Femur (tissue), 1 donor: Measurements from ENCODE around the gene PSPH.

ENCODE experiments used
- DNase-seq: peaks from one replicate; pipeline ENCODE4 v3.0.0-alpha.2; 2017

The PSPH gene

GRCh38 chr7:55996856-55997500 is 54.3 kb downstream of the PSPH start:
- DNase-seq, result no peak

DNA sequence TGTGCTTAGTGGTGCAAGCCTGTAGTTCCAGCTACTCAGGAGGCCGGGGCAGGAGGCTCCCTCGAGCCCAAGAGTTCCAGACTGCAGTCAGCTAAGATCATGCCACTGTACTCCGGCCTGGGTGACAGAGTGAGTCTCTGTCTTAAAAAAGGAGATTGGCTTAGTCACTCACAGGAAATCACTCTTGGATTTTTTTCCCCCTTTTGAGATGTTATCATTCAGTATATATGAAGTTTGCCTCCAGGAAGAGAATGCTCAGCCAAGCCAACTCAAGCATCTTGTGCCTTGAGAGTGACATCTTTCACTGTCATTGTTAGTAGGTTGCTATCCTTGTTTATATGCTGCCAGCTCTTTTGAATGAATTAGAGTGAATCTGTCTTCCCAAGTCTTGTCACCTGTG is 58.9 kb downstream of the PSPH start:
- no peak for DNase-seq

- no peak for DNase-seq
Measured at GRCh38 chr7:55983537-55983936, 67.7 kb downstream of the PSPH start.

- DNase-seq, result no peak
Measured at GRCh38 chr7:55980266-55980665, 71.0 kb downstream of the PSPH start.

- peak; percentile 28 for DNase-seq
Measured at GRCh38 chr7:55977831-55978230, 73.4 kb downstream of the PSPH start.

GRCh38 chr7:55975988-55976633 is 75.1 kb downstream of the PSPH start:
- DNase-seq, result no peak

GRCh38 chr7:55973747-55974250 is 77.4 kb downstream of the PSPH start:
- DNase-seq, result no peak

DNA sequence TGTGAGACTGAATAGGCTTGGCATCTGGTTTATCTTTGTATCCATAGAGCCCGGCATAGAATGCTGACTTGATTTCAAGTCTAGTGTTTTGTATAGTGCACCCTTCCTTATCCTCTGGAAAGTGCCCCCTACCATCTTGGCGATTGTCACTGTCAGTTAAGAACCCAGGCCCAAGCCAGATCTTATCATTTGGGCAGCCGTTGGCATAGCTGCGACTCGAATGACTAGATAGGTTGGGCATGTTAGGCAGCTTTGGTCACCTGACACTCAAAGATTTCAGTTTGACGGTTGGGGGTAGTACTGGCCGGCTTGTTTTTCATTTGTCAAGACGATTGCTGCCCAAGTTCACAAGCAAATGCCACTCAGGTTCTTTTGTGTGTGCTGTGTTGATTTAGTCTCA is 80.3 kb downstream of the PSPH start:
- DNase-seq, result no peak

GRCh38 chr7:55970561-55970960 is 80.7 kb downstream of the PSPH start:
- no peak for DNase-seq

DNA sequence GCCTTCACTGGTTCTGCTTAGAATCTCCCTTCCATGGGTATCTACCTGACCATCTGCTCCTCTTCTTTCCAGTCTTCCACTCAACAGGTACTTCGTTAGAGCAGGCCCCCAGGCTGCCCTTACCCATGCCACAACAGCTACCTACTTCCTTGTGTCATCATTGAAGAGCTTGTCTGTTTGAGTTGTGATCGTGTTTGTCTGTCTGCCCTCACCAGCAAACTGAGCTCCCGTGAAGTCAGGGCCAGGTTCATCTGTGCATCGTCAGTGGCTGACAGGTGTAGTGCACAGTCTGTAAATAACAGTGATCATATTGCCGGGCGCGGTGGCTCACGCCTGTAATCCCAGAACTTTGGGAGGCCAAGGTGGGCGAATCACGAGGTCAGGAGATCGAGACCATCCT is 81.9 kb downstream of the PSPH start:
- no peak for DNase-seq

GRCh38 chr7:55966851-55967250 is 84.4 kb downstream of the PSPH start:
- no peak for DNase-seq

GRCh38 chr7:55965805-55966421 is 85.3 kb downstream of the PSPH start:
- DNase-seq, result no peak

DNA sequence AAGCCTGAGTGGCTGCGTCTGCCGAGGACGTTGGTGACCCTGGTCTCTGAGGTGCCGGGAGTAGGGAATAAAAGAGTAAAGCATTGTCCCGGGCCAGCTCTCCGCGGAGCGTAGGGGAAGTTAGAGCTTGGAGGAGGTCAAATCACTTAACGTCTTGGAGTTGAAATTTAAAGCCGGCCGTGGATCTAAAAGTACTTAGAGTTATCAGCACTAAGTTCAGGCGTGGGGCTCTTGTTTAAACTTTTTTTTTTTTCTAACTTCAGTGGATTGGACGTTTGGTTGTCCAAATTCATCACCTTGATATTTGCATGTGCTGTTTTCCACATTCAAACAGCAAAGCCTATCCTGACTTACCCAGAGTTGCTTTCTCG is 86.2 kb downstream of the PSPH start:
- DNase-seq, result no peak

DNA sequence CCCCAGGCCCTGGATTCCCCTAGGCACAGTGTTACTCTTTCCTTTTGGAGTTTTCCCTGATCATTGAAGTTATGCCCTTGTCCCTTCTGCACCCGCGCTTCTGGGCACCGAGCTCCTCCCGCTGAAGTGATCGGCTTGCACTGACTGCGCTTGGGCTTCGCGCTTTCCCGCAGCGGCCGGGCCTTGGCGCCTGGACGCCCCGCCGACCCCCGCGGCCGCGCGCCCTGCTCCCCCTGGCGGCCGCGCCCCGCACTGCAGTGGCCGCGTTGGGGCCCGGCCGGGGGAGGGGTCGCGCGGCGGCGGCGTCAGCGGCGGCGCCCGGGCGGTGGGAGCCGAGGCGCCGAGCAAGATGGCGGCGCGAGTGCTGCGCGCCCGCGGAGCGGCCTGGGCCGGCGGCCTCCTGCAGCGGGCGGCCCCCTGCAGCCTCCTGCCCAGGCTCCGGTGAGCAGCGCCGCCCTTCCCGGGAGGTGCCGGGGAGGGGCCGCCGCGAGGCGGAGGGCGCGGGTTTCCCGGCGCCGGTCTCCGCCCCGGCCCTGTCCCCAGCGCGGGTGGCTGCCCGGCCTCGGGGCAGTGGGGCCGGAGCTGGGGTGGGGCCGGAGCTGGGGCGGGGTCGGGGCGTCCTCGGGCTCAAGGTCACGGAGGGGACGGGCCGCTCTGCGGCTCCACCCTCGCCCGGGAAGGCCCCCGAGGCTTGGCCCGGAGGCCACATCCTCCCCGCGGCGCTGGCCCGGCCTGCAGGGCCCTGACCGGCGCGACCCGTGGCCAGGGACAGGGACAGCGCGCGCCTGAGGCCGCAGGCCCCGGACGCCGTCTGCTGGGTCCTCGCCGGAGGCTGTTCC is 86.8 kb downstream of the PSPH start, which contains the start of gene NIPSNAP2:
NIPSNAP2 (plus strand) TSS at position 325 of the 839 bp plus-strand sequence; CDS start at position 350, 25 bp downstream.
- peak; percentile 76 for DNase-seq

DNA sequence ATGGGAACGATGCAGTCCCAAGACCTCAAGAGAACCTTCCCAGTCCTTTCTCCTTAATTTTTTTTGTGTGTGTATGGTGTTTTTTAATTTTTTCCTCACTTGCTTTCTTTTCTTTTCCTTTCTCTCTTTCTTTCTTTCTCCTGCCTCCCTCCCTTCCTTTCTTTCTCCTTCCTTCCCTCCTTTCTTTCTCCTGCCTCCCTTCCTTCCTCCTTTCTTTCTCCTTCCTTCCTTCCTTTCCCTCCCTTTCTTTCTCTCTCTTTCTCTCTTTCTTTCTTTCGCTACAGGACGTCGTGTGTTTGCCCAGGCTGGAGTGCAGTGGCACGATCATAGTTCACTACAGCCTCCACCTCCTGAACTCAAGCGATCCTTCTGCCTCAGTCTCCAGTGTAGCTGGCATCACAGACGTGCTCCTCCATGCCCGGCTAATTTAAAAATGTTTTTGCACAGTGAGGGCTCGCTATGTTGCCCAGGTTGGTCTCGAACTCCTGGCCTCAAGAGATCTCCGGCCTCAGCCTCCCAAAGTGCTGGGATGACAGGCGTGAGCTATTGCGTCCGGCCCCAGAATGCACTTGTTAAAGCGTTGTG is 87.6 kb downstream of the PSPH start:
- no peak for DNase-seq

DNA sequence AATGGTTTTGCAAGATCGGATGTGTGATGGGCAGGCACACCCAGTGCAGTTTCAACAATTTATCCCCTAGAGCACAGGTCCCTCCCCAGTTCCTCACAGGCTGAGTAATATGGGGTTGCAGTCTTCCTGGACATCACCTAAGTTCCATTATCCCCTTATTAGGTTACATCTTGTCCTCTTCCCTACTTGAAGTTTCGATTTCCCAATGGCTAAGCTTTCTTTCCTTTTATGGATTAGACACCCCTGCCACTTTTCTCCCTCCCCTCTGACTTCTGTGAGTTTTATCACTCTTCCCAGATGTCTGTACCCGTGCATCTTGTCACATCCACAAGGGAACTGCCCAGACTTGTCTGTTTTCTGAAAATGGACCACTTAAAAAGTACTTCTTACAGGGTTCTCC is 89.2 kb downstream of the PSPH start:
- no peak for DNase-seq
